Glutamatergic neuron (in vitro differentiated cells): ENCODE measurements around the gene ZNF789. TPM values are rescaled to one million over a fixed set of nuclear protein-coding genes. Genes with fewer than 3 reads are reported as not detected.
"Not testable (repeated sequence)": the region's sequence is repeated elsewhere in the genome, so short reads cannot be mapped to it uniquely, and the experiment has no call there.

ENCODE experiments used
- DNase-seq: peaks from one replicate; pipeline ENCODE4 v3.0.0; 2022
- H3K27ac Mint-ChIP-seq: one replicate; pipeline ENCODE4 v1.8.0; 2020; ENCODE audit warnings: mild to moderate bottlenecking, mixed read lengths, inconsistent platforms; ENCODE audit not compliant: unreplicated experiment
- H3K27me3 Mint-ChIP-seq: one replicate; pipeline ENCODE4 v1.8.0; 2020; ENCODE audit warnings: mild to moderate bottlenecking, moderate library complexity, mixed read lengths, inconsistent platforms; ENCODE audit not compliant: unreplicated experiment
- H3K36me3 Mint-ChIP-seq: one replicate; pipeline ENCODE4 v1.8.0; 2020; ENCODE audit warnings: mild to moderate bottlenecking, mixed read lengths, inconsistent platforms; ENCODE audit not compliant: unreplicated experiment
- H3K4me1 Mint-ChIP-seq: one replicate; pipeline ENCODE4 v1.8.0; 2020; ENCODE audit warnings: mild to moderate bottlenecking, low read depth, mixed read lengths, inconsistent platforms; ENCODE audit not compliant: unreplicated experiment
- H3K4me3 Mint-ChIP-seq: one replicate; pipeline ENCODE4 v1.8.0; 2020; ENCODE audit warnings: mild to moderate bottlenecking, mixed read lengths, inconsistent platforms; ENCODE audit not compliant: unreplicated experiment
- H3K9me3 Mint-ChIP-seq: one replicate; pipeline ENCODE4 v1.8.0; 2020; ENCODE audit warnings: mild to moderate bottlenecking, moderate library complexity, mixed read lengths, inconsistent platforms; ENCODE audit not compliant: unreplicated experiment
- long read RNA-seq: library from polyadenylated mRNA; unstranded; transcript quantifications from one replicate; pipeline ENCODE4 v2.0.0, GENCODE V29; 2020; ENCODE audit not compliant: unreplicated experiment
- total RNA-seq: library from RNA; stranded (reverse); fragmentation: NEBNext Ultra II Directional; extraction: Animal tissue kit (Norgen Biotek cat#: 25700); gene quantifications from one replicate; pipeline ENCODE4 v1.2.1, GENCODE V29; 2021; ENCODE audit not compliant: unreplicated experiment
- TF ChIP-seq, protein P1 (sequence below): fragments of 200-600 bp; sonication (generic); IDR thresholded peaks from one replicate; pipeline ENCODE4 v1.5.0; 2021; ENCODE audit not compliant: partially characterized antibody, unreplicated experiment

Gene ZNF789
- total RNA-seq = 19.5 TPM
- long read RNA-seq, partial matches to known transcripts = 0 of 11 reads
- long read RNA-seq, other reads (novel, unspliced or antisense) = 8 of 11 reads

DNA sequence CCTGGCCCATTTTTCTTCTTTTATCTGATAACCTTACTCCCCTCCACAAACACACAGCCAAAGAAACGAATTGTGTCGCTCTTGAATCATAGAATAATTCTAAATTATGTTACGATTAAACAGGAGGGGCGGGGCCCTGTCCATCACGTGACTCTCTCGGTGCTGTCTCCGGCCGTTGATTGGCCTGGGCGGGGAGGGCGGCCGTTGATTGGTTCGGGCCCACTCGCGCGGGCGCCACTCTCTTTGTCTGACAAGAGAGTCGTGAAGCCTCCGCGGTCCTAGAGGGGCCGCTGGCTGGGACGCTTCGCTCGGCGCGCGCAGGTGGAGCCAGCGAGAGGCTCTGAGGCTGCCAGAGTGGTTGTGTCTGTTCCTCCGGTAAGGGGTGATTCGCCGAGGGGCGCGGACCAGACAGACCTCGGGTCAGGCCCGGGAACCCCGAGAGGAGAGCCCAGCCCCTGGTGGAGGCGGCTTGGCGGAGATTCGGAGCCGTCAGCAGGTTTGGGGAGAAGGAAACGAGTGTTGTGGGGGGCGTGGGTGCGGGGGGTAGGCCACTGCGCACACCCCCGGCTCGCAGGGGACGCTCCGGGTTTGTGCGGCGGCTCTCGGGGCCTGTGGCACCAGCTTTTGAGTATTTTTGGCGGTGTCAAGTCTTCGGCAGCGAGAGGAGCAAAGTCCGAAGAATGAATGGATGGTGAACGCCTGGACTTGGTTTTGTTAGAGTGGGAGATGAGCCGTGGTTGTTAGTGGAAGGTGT is at the start of gene ZNF789:
TSS of gene ZNF789 (plus strand) at position 330 of the 754 bp plus-strand sequence. CDS start 3,567 bp downstream, outside the sequence.
- no peaks in the 10 kb centered on the region for H3K4me1 Mint-ChIP-seq
- peak within 1 kb of the TSS; percentile 94 for H3K4me3 Mint-ChIP-seq
- no peaks in the 10 kb centered on the region for H3K36me3 Mint-ChIP-seq
- peak; percentile 99 for DNase-seq
- peaks cover 8% of the 10 kb centered on the region for H3K9me3 Mint-ChIP-seq
- H3K27me3 Mint-ChIP-seq = peaks cover 14% of the 10 kb centered on the region
- peak within 1 kb of the TSS; percentile 98 for H3K27ac Mint-ChIP-seq
- TF ChIP-seq, protein P1, sequence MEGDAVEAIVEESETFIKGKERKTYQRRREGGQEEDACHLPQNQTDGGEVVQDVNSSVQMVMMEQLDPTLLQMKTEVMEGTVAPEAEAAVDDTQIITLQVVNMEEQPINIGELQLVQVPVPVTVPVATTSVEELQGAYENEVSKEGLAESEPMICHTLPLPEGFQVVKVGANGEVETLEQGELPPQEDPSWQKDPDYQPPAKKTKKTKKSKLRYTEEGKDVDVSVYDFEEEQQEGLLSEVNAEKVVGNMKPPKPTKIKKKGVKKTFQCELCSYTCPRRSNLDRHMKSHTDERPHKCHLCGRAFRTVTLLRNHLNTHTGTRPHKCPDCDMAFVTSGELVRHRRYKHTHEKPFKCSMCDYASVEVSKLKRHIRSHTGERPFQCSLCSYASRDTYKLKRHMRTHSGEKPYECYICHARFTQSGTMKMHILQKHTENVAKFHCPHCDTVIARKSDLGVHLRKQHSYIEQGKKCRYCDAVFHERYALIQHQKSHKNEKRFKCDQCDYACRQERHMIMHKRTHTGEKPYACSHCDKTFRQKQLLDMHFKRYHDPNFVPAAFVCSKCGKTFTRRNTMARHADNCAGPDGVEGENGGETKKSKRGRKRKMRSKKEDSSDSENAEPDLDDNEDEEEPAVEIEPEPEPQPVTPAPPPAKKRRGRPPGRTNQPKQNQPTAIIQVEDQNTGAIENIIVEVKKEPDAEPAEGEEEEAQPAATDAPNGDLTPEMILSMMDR = no peak

GRCh38 chr7:99424932-99425730 is 47.6 kb upstream of the ZNF789 start:
- Mint-ChIP-seq H3K4me1 (peaks cover 2% of the 10 kb centered on the region), H3K9me3 (peaks cover 3% of the 10 kb centered on the region), H3K36me3 (no peaks in the 10 kb centered on the region), H3K27ac (no peak overlapping the region), H3K27me3 (no peaks in the 10 kb centered on the region), H3K4me3 (no peak overlapping the region)
- TF ChIP-seq, protein P1 = no peak
- DNase-seq = no peak

- H3K4me1 Mint-ChIP-seq = no peaks in the 10 kb centered on the region
- H3K9me3 Mint-ChIP-seq = peaks cover 3% of the 10 kb centered on the region
- no peak overlapping the region for H3K4me3 Mint-ChIP-seq
- TF ChIP-seq, protein P1 = no peak
- no peak overlapping the region for H3K27ac Mint-ChIP-seq
- no peaks in the 10 kb centered on the region for H3K27me3 Mint-ChIP-seq
- H3K36me3 Mint-ChIP-seq = no peaks in the 10 kb centered on the region
- no peak for DNase-seq
Measured at GRCh38 chr7:99428972-99429566, 43.6 kb upstream of the ZNF789 start.

DNA sequence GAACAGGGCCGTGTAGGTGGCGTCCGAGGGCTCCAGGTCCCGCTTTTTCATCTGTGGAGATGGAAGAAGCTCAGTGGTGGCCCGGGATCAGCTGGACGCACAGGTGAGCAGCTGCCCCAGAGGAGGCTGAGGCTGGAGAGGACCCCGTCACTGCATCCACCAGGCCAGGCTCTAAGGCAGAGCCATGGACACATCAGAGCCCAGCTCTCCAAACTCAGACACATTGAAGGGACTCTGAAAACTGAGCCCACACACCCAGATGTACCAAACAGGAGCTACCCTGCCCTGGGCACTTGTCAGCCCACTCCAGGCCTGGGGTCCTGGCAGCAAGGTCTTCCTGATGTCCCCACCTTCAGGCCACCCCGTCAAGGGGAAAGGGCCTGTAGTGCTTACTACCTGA is 42.9 kb upstream of the ZNF789 start:
- DNase-seq = no peak
- Mint-ChIP-seq H3K4me3 (no peak overlapping the region), H3K27ac (no peak overlapping the region), H3K9me3 (peaks cover 2% of the 10 kb centered on the region), H3K27me3 (no peaks in the 10 kb centered on the region), H3K36me3 (no peaks in the 10 kb centered on the region), H3K4me1 (no peaks in the 10 kb centered on the region)
- TF ChIP-seq, protein P1 = no peak

DNA sequence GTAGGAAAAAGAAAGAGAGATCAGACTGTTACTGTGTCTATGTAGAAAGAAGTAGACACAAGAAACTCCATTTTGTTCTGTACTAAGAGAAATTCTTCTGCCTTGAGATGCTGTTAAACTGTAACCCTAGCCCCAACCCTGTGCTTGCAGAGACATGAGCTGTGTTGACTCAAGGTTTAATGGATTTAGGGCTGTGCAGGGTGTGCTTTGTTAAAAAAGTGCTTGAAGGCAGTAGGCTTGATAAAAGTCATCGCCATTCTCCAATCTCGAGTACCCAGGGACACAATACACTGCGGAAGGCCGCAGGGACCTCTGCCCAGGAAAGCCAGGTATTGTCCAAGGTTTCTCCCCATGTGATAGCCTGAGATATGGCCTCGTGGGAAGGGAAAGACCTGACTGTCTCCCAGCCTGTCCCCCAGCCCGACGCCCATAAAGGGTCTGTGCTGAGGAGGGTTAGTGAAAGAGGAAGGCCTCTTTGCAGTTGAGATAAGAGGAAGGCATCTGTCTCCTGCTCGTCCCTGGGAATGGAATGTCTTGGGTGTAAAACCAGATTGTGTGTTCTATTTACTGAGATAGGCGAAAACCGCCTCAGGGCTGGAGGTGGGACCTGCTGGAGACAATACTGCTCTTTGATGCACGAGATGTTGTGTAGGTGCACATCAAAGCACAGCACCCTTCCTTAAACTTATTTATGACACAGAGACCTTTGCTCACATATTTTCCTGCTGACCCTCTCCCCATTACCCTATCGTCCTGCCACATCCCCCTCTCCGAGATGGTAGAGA is 40.7 kb upstream of the ZNF789 start:
- H3K4me1 Mint-ChIP-seq, H3K27me3 Mint-ChIP-seq, H3K4me3 Mint-ChIP-seq, H3K9me3 Mint-ChIP-seq, H3K36me3 Mint-ChIP-seq, H3K27ac Mint-ChIP-seq, DNase-seq: not testable (repeated sequence)
